Measurements from ENCODE around the gene USP9Y.

DNA sequence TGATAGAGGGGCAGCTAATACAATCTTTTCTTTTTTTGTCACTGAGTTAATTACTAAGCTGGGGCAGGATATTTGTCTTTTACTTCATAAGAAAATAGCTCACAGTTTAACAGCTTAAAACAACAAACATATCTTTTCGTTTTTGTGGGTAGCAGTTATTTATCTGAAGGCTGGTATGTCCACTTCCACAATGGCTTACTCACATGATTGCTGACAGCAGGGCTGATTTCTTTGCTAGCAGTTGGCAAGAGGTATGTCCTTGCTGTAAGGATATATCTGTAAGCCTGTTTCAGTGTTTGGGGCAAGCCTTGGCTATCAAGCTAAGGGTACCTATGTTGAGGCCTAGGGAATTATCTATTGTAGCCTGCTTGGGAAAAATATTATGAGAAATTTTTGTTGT lies 1.1 kb downstream of the USP9Y start:
- TF ChIP-seq, protein P1, sequence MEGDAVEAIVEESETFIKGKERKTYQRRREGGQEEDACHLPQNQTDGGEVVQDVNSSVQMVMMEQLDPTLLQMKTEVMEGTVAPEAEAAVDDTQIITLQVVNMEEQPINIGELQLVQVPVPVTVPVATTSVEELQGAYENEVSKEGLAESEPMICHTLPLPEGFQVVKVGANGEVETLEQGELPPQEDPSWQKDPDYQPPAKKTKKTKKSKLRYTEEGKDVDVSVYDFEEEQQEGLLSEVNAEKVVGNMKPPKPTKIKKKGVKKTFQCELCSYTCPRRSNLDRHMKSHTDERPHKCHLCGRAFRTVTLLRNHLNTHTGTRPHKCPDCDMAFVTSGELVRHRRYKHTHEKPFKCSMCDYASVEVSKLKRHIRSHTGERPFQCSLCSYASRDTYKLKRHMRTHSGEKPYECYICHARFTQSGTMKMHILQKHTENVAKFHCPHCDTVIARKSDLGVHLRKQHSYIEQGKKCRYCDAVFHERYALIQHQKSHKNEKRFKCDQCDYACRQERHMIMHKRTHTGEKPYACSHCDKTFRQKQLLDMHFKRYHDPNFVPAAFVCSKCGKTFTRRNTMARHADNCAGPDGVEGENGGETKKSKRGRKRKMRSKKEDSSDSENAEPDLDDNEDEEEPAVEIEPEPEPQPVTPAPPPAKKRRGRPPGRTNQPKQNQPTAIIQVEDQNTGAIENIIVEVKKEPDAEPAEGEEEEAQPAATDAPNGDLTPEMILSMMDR (IDR thresholded peaks at IDR 0.05) = no peak
- TF ChIP-seq POLR2A (IDR thresholded peaks at IDR 0.05) (no peak), POLR2AphosphoS5 (IDR thresholded peaks at IDR 0.05) (no peak), EP300 (IDR thresholded peaks at IDR 0.05) (no peak)

Measured in stomach (tissue), 4 donors.